GM19025 (cell line): ENCODE data around the gene CSKMT.

Experiments
- ATAC-seq: cut with Tn5 transposase; IDR thresholded peaks from one replicate; pipeline ENCODE4 v1.9.1; 2021; ENCODE audit warnings: mild to moderate bottlenecking, low read depth, moderate library complexity; ENCODE audit not compliant: unreplicated experiment

CSKMT gene

DNA sequence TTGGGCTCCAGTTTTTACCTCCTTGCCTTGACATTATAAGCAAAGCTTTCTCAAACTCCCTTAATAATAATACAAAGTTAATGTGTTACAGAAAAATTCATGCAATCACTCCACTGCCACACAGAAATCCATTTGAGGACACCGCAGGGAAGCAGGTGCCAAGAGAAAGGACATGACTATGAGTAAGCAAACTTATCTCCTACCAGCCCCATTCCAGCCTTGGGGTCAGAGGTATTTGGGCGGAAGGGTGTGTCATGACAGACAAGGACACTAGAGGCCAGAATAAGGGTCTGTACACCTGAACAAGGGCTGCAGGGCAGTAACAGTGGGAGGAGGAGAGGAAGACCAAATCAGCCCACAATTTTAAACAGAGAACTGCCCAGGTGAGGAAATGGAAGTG, 48.2 kb downstream of the CSKMT start:
- no peak for ATAC-seq

GRCh38 chr11:62715150-62716130, 50.3 kb downstream of the CSKMT start:
- no peak for ATAC-seq

DNA sequence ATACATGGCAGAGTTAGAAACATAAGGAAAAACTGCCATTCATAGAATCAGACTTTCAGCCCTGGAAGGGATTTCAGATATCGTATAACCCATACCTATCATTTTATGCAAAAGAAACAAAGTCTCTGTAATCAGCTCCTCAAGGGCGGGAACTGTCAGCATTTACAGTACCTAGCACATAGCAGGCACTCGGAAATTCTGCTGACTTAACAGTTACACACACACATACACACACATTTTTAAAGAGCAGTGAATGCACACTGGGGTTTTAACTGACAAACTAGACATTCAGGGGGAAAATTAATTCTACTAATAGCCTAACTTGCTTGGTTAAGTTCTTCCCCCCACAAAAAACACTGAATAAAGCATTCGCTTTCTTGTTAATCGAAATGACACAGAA, 51.1 kb downstream of the CSKMT start:
- ATAC-seq: no peak

GRCh38 chr11:62716816-62717215, 51.7 kb downstream of the CSKMT start:
- ATAC-seq: no peak
